Liver (tissue), 3 donors: ENCODE data around the gene AHRR.

Source experiments
- FOXA1 ChIP-seq: IDR thresholded peaks from 2 replicates; pipeline ENCODE4 v1.6.1; 2016; ENCODE audit warnings: antibody characterized with exemption
- JUND ChIP-seq, 2 donors: IDR thresholded peaks; 2 replicates each; pipeline ENCODE4 v1.6.1; 2016; ENCODE audit warnings: antibody characterized with exemption in 2 of 2
- RXRA ChIP-seq, 2 donors: IDR thresholded peaks; 2 replicates each; pipeline ENCODE4 v1.6.1; 2017 to 2018; ENCODE audit warnings: antibody characterized with exemption in 2 of 2, mild to moderate bottlenecking in 1 of 2
- TF ChIP-seq, protein P1 (sequence below): fragments of 150-350 bp; IDR thresholded peaks from 2 replicates; pipeline ENCODE4 v1.5.1; 2017; ENCODE audit warnings: improper control_type of control experiment, low read depth, low read length; ENCODE audit not compliant: missing input control
- TF ChIP-seq, protein P2 (sequence below): IDR thresholded peaks from 2 replicates; pipeline ENCODE4 v1.6.1; 2016; ENCODE audit warnings: antibody characterized with exemption
- TF ChIP-seq, protein P3 (sequence below): IDR thresholded peaks from 2 replicates; pipeline ENCODE4 v1.6.1; 2016; ENCODE audit warnings: antibody characterized with exemption
- donor health status: healthy.
- donor health status: healthy.

DNA sequence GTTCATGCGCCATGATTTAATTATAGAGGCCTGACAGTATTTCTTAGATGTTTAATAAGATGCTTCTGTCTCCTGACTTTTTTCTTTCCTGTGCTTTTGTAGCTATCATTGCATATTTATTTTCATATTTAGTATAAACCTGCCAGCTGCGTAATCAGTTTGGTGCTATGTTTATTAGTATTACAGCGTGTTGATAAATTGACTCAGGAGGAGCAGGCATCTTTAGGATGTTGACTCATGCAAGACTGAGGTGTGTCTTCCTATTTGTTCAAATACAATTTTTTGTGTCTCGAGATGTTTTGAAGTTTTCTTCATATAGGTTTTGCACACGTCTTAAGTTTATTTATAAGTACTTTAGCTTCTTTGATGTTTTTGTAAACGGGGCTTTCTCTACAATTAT lies 85.5 kb downstream of the AHRR start:
- TF ChIP-seq JUND (IDR thresholded peaks at IDR 0.05) (no peak), FOXA1 (no peak), RXRA (IDR thresholded peaks at IDR 0.05) (no peak)
- TF ChIP-seq, protein P1, sequence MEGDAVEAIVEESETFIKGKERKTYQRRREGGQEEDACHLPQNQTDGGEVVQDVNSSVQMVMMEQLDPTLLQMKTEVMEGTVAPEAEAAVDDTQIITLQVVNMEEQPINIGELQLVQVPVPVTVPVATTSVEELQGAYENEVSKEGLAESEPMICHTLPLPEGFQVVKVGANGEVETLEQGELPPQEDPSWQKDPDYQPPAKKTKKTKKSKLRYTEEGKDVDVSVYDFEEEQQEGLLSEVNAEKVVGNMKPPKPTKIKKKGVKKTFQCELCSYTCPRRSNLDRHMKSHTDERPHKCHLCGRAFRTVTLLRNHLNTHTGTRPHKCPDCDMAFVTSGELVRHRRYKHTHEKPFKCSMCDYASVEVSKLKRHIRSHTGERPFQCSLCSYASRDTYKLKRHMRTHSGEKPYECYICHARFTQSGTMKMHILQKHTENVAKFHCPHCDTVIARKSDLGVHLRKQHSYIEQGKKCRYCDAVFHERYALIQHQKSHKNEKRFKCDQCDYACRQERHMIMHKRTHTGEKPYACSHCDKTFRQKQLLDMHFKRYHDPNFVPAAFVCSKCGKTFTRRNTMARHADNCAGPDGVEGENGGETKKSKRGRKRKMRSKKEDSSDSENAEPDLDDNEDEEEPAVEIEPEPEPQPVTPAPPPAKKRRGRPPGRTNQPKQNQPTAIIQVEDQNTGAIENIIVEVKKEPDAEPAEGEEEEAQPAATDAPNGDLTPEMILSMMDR, result no peak
- TF ChIP-seq, protein P2, sequence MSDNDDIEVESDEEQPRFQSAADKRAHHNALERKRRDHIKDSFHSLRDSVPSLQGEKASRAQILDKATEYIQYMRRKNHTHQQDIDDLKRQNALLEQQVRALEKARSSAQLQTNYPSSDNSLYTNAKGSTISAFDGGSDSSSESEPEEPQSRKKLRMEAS, result no peak
- TF ChIP-seq, protein P3, sequence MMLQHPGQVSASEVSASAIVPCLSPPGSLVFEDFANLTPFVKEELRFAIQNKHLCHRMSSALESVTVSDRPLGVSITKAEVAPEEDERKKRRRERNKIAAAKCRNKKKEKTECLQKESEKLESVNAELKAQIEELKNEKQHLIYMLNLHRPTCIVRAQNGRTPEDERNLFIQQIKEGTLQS, result no peak
